Measurements from ENCODE around the gene B4GALNT2.
A peak's percentile ranks its signal among the peaks of the same experiment; 100 is the strongest.

B4GALNT2 gene

DNA sequence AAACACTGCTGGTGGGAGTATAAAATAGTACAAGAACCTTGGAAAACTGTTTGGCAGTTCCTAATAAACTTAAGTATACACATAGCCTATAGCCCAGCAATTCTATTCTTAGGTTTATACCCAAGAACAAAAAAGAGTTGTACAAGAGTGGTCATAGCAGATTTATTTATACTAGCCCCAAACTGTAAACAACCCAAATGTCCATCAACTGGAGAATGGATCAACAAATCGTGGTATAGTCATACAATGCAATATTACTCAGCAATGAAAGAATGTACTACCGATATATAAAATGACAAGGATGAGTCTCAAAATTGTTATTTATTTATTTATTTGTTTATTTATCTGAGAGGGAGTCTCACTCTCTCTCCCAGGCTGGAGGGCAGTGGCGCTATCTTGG lies 54.7 kb downstream of the B4GALNT2 start:
- no peak overlapping the region for H3K27ac ChIP-seq
- H3K79me2 ChIP-seq (ENCODE audit: insufficient read depth, low read depth), result no peaks in the 10 kb centered on the region
- no peaks in the 10 kb centered on the region for H3K27me3 ChIP-seq (ENCODE audit: insufficient read depth, low read depth)
- no peak overlapping the region for H3K4me3 ChIP-seq (IDR thresholded peaks at IDR 0.05; ENCODE audit: insufficient read depth, low read depth, low read length)
- H3K4me1 ChIP-seq (ENCODE audit: low read depth, poor library complexity, severe bottlenecking), result peaks cover 10% of the 10 kb centered on the region
- TF ChIP-seq CTCF (conservative IDR thresholded peaks at IDR 0.05; ENCODE audit: low read depth, low read length), result no peak
- no peak overlapping the region for H3K9ac ChIP-seq
- H4K20me1 ChIP-seq (ENCODE audit: insufficient read depth), result no peaks in the 10 kb centered on the region
- no peak overlapping the region for H3K4me2 ChIP-seq
- no peak overlapping the region for H2AFZ ChIP-seq (ENCODE audit: low read depth)
- H3K36me3 ChIP-seq (ENCODE audit: insufficient read depth), result no peaks in the 10 kb centered on the region

DNA sequence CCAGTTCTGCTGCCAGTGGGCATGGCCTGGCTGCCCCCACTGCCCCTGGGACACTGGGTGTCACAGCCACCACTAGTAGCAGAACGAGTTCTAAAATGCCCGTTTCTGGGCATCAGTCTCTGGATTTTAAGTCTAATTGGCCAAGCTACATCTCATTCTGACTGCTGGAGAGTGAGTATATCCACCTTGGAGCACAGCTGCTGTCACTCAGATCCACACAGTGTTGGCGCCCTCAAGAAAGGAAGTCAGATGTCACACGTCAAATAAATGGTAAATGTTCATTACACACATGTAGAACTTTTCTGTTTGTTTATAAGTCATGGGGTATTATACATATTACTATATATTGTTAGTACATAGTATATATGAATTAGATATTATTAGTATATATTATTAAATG lies 58.4 kb downstream of the B4GALNT2 start:
- H4K20me1 ChIP-seq (ENCODE audit: insufficient read depth), result no peaks in the 10 kb centered on the region
- H3K9ac ChIP-seq, result no peak overlapping the region
- H3K36me3 ChIP-seq (ENCODE audit: insufficient read depth), result no peaks in the 10 kb centered on the region
- peak overlapping the region; percentile 99; the same call in 1 of the 2 replicates for H3K27ac ChIP-seq
- H3K4me2 ChIP-seq, result peak overlapping the region; percentile 70
- H3K4me1 ChIP-seq (ENCODE audit: low read depth, poor library complexity, severe bottlenecking), result peaks cover 10% of the 10 kb centered on the region
- H2AFZ ChIP-seq (ENCODE audit: low read depth), result peak overlapping the region; percentile 35; the same call in 1 of the 2 replicates
- no peak overlapping the region for H3K4me3 ChIP-seq (IDR thresholded peaks at IDR 0.05; ENCODE audit: insufficient read depth, low read depth, low read length)
- no peaks in the 10 kb centered on the region for H3K27me3 ChIP-seq (ENCODE audit: insufficient read depth, low read depth)
- H3K79me2 ChIP-seq (ENCODE audit: insufficient read depth, low read depth), result no peaks in the 10 kb centered on the region
- TF ChIP-seq CTCF (conservative IDR thresholded peaks at IDR 0.05; ENCODE audit: low read depth, low read length), result no peak

DNA sequence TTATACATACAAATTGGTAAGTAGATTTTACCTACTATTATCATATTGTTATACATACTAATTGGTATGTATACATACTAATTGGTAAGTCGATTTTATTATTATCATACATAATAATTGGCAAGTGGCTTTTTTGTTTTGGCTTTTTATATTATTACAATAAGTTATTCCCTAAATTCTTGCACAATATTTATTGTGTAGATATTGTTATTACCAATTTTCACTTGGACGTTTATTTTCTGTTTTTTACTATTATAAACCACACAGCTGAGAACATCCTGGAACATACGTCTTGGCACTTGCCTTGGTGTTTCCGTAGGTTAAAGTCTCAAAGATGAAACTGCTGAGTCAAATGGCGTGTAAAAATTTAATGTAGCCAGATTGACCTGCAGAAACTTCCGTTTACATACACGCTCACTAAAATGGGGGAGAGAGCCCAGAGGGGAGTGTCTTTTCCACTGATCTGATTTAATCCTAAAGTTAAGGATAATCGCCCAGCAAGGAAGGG lies 58.9 kb downstream of the B4GALNT2 start:
- H4K20me1 ChIP-seq (ENCODE audit: insufficient read depth), result no peaks in the 10 kb centered on the region
- peak overlapping the region; percentile 99 for H3K27ac ChIP-seq
- no peak for TF ChIP-seq CTCF (conservative IDR thresholded peaks at IDR 0.05; ENCODE audit: low read depth, low read length)
- H3K36me3 ChIP-seq (ENCODE audit: insufficient read depth), result no peaks in the 10 kb centered on the region
- H3K79me2 ChIP-seq (ENCODE audit: insufficient read depth, low read depth), result no peaks in the 10 kb centered on the region
- H3K27me3 ChIP-seq (ENCODE audit: insufficient read depth, low read depth), result no peaks in the 10 kb centered on the region
- H3K4me2 ChIP-seq, result peak overlapping the region; percentile 70
- H3K9ac ChIP-seq, result peak overlapping the region; percentile 99
- H3K4me1 ChIP-seq (ENCODE audit: low read depth, poor library complexity, severe bottlenecking), result peaks cover 10% of the 10 kb centered on the region
- H3K4me3 ChIP-seq (IDR thresholded peaks at IDR 0.05; ENCODE audit: insufficient read depth, low read depth, low read length), result no peak overlapping the region
- peak overlapping the region; percentile 68 for H2AFZ ChIP-seq (ENCODE audit: low read depth)

- H3K79me2 ChIP-seq (ENCODE audit: insufficient read depth, low read depth), result no peaks in the 10 kb centered on the region
- H3K27ac ChIP-seq, result peak overlapping the region; percentile 99
- TF ChIP-seq CTCF (conservative IDR thresholded peaks at IDR 0.05; ENCODE audit: low read depth, low read length), result peak; percentile 60
- no peaks in the 10 kb centered on the region for H3K27me3 ChIP-seq (ENCODE audit: insufficient read depth, low read depth)
- H3K4me2 ChIP-seq, result peak overlapping the region; percentile 70; the same call in 1 of the 2 replicates
- peaks cover 10% of the 10 kb centered on the region for H3K4me1 ChIP-seq (ENCODE audit: low read depth, poor library complexity, severe bottlenecking)
- no peaks in the 10 kb centered on the region for H3K36me3 ChIP-seq (ENCODE audit: insufficient read depth)
- peak overlapping the region; percentile 68 for H2AFZ ChIP-seq (ENCODE audit: low read depth)
- no peaks in the 10 kb centered on the region for H4K20me1 ChIP-seq (ENCODE audit: insufficient read depth)
- no peak overlapping the region for H3K4me3 ChIP-seq (IDR thresholded peaks at IDR 0.05; ENCODE audit: insufficient read depth, low read depth, low read length)
- H3K9ac ChIP-seq, result peak overlapping the region; percentile 99
Measured at GRCh38 chr17:49191917-49192741, 59.6 kb downstream of the B4GALNT2 start.

Measured in KMS-11 (cell line).